Spleen (tissue), 11 donors: ENCODE results near the gene EFNA4. TPM values are rescaled to one million over a fixed set of nuclear protein-coding genes. Genes with fewer than 3 reads are reported as not detected.

Experiments used
- DNase-seq: peaks from one replicate; pipeline ENCODE4 v3.0.0-alpha.2; 2020
- H3K27ac ChIP-seq, 8 donors: fragments of 200-600 bp; sonication (generic) in 7 of 8; 1 replicate in 4 of 8; 2 replicates in 4 of 8; pipeline versions ENCODE4 v1.5.0 to v1.8.0; 2016 to 2021; ENCODE audit warnings: inconsistent platforms in 4 of 8, mild to moderate bottlenecking in 4 of 8, moderate library complexity in 1 of 8
- H3K27me3 ChIP-seq, 7 donors: fragments of 200-600 bp; sonication (generic) in 6 of 7; replicated peaks in 1 of 7; 1 replicate in 4 of 7; 2 replicates in 3 of 7; pipeline versions ENCODE4 v1.5.0 to v1.8.0; 2016 to 2021; ENCODE audit warnings: inconsistent platforms in 3 of 7, mild to moderate bottlenecking in 1 of 7
- H3K36me3 ChIP-seq, 6 donors: fragments of 200-600 bp; sonication (generic) in 5 of 6; 1 replicate in 4 of 6; 2 replicates in 2 of 6; pipeline versions ENCODE4 v1.5.0 to v1.8.0; 2016 to 2021; ENCODE audit warnings: inconsistent platforms in 2 of 6
- H3K4me1 ChIP-seq, 6 donors: fragments of 200-600 bp; sonication (generic) in 5 of 6; 1 replicate in 3 of 6; 2 replicates in 3 of 6; pipeline versions ENCODE4 v1.5.0 to v1.8.0; 2016 to 2021; ENCODE audit warnings: inconsistent platforms in 3 of 6
- H3K4me3 ChIP-seq, 8 donors: fragments of 200-600 bp; sonication (generic) in 7 of 8; 1 replicate in 4 of 8; 2 replicates in 4 of 8; pipeline versions ENCODE4 v1.5.0 to v1.8.0; 2016 to 2021; ENCODE audit warnings: inconsistent platforms in 4 of 8, mild to moderate bottlenecking in 4 of 8, moderate library complexity in 2 of 8
- H3K9me3 ChIP-seq, 8 donors: fragments of 200-600 bp; sonication (generic) in 7 of 8; 1 replicate in 4 of 8; 2 replicates in 4 of 8; pipeline versions ENCODE4 v1.5.0 to v1.8.0; 2016 to 2021; ENCODE audit warnings: inconsistent platforms in 4 of 8
- POLR2A ChIP-seq, 3 donors: fragments of 450-650 bp; IDR thresholded peaks; one replicate each; pipeline ENCODE4 v1.5.1; 2017; ENCODE audit warnings: antibody characterized with exemption in 3 of 3, mild to moderate bottlenecking in 1 of 3
- POLR2AphosphoS5 ChIP-seq, 3 donors: sonication (generic); formaldehyde crosslinking; IDR thresholded peaks; one replicate each; pipeline ENCODE4 v1.5.1; 2017; ENCODE audit warnings: antibody characterized with exemption in 3 of 3
- WGBS, 5 donors: extraction: QIAGEN DNeasy Blood & Tissue Kit in 3 of 5; methylation state at CpG; one replicate each; pipeline versions ENCODE4 v1.1.5 to v1.1.7; 2013 to 2018; 5-methylcytosine and 5-hydroxymethylcytosine counted together
- intact Hi-C: fragments of 100-400 bp; cut with DNase I; formaldehyde crosslinking; loops from one replicate; pipeline ENCODE4 v1.15.0; 2023; ENCODE audit warnings: low total_unique reads
- polyA plus RNA-seq, 3 donors: library from polyadenylated mRNA; stranded (reverse); fragments of 200-250 nt; gene quantifications; one replicate each; pipeline ENCODE4 v1.2.1, GENCODE V29; 2013
- total RNA-seq, 7 donors: library from RNA; depleted of rRNA in 3 of 7; stranded (reverse); fragments of >200 nt in 3 of 7; fragmentation: NEBNext Ultra II Directional in 4 of 7; extraction: Animal tissue kit (Norgen Biotek cat#: 25700) in 4 of 7; gene quantifications; one replicate each; pipeline versions ENCODE4 v1.1.0 to v1.2.1, GENCODE V29; 2016 to 2021
- TF ChIP-seq, protein P1 (sequence below), 11 experiments: fragments of 200-600 bp in 7 of 11; fragments of 450-650 bp in 4 of 11; sonication (generic) in 4 of 11; IDR thresholded peaks in 8 of 11; conservative IDR thresholded peaks in 3 of 11; 1 replicate in 7 of 11; 2 replicates in 4 of 11; pipeline versions ENCODE4 v1.4.0 to v1.8.0; 2016 to 2021; ENCODE audit warnings: antibody characterized with exemption in 11 of 11, inconsistent platforms in 4 of 11, mild to moderate bottlenecking in 1 of 11
- donor health status: healthy with polysubstance abuse.
- donor health status: DM: no; HTN: no; CAD: no; lungs with moderate emphysema.
- donor health status: DM: no; HTN: no; CAD: no.
- donor health status: Bipolar disorder and iron deficiency.
- donor health status: healthy.
- donor health status: DM: no; HTN: no; CAD: no.
- donor health status: DM: yes; HTN: yes; CAD: no.

The EFNA4 gene
- total and polyA plus RNA-seq, 10 donors = 4.6 to 9.5 (median 7.1) TPM

DNA sequence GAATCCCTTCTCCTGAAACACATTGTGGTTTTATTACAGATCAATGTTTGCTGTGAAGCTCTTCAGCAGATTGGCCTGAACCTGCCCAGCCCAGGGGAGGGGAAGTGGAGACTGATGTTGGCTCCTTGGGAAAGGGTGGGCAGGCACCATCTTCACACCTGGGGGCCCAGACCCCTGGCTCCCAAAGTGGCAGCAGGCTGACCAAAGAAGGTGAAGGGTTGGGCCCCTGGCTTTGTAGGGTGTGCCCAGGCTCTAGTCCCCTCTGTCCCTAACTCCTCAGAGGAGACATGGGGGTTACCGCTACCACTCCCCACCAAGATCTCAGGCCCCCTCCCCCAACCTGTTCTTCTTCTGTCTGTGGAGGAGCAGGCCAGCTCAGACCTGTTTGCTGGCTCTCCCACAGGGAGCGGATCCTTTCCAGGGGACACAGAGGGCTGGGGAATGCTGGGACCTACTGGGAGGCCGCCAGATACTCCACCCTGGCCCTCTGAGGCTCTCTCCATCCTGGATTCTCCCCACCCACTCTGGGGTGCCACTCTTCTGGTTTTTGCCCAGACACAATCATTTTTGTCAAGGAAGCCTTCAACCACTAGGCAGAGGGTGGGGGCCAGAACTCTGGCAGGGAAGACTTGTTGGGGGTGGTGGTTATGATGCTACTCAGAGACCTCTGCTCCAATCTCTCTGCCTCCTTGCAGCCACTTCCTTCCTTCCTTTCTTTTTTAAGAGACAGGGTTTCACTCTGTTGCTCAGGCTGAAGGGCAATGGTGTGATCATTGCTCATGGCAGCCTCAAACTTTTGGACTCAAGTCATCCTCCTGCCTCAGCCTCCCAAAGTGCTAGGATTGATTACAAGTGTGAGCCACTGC, 10.1 kb downstream of the EFNA4 start:
- no peaks in the 10 kb centered on the region for H3K9me3 ChIP-seq
- intact Hi-C loops = no loop called here
- TF ChIP-seq POLR2A (IDR thresholded peaks at IDR 0.05) (no peak), POLR2AphosphoS5 (IDR thresholded peaks at IDR 0.05) (no peak)
- TF ChIP-seq, protein P1, sequence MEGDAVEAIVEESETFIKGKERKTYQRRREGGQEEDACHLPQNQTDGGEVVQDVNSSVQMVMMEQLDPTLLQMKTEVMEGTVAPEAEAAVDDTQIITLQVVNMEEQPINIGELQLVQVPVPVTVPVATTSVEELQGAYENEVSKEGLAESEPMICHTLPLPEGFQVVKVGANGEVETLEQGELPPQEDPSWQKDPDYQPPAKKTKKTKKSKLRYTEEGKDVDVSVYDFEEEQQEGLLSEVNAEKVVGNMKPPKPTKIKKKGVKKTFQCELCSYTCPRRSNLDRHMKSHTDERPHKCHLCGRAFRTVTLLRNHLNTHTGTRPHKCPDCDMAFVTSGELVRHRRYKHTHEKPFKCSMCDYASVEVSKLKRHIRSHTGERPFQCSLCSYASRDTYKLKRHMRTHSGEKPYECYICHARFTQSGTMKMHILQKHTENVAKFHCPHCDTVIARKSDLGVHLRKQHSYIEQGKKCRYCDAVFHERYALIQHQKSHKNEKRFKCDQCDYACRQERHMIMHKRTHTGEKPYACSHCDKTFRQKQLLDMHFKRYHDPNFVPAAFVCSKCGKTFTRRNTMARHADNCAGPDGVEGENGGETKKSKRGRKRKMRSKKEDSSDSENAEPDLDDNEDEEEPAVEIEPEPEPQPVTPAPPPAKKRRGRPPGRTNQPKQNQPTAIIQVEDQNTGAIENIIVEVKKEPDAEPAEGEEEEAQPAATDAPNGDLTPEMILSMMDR (IDR thresholded peaks at IDR 0.05 in 8 of 11, conservative IDR thresholded peaks at IDR 0.05 in 3 of 11) = no peak
- H3K27me3 ChIP-seq = peaks cover 0 to 7% (median under 1%) of the 10 kb centered on the region in 7 donors
- 82 to 92% (median 85%) methylated on average over 3 of the region's 3 CpGs for WGBS, 5 donors
- DNase-seq = peak; percentile 54
- peaks cover 14 to 41% (median 25%) of the 10 kb centered on the region in 6 donors for H3K4me1 ChIP-seq
- H3K27ac ChIP-seq = no peak overlapping the region
- peaks cover 0 to 10% (median 5%) of the 10 kb centered on the region in 6 donors for H3K36me3 ChIP-seq
- no peak overlapping the region for H3K4me3 ChIP-seq

GRCh38 chr1:155075535-155075934, 12.0 kb downstream of the EFNA4 start:
- intact Hi-C loops = no loop called here
- WGBS, 5 donors = 73 to 87% (median 78%) methylated on average over 5 of the region's 5 CpGs
- Histone ChIP-seq H3K36me3 (no peaks in the 10 kb centered on the region), H3K4me1 (peaks cover 26 to 50% (median 35%) of the 10 kb centered on the region in 6 donors), H3K27me3 (peaks cover 6 to 27% (median 19%) of the 10 kb centered on the region in 7 donors), H3K4me3 (no peak overlapping the region), H3K27ac (no peak overlapping the region), H3K9me3 (no peaks in the 10 kb centered on the region)
- DNase-seq = no peak
- TF ChIP-seq POLR2A (IDR thresholded peaks at IDR 0.05) (no peak), POLR2AphosphoS5 (IDR thresholded peaks at IDR 0.05) (no peak)
- TF ChIP-seq, protein P1 (IDR thresholded peaks at IDR 0.05 in 8 of 11, conservative IDR thresholded peaks at IDR 0.05 in 3 of 11) = no peak

- no peak overlapping the region for H3K27ac ChIP-seq
- WGBS, 5 donors = 40 to 85% (median 65%) methylated on average over 1 of the region's 1 CpG
- peak; percentile 10 for DNase-seq
- H3K9me3 ChIP-seq = no peaks in the 10 kb centered on the region
- H3K4me1 ChIP-seq = peaks cover 26 to 50% (median 35%) of the 10 kb centered on the region in 6 donors
- intact Hi-C loops = no loop called here
- TF ChIP-seq, protein P1 (IDR thresholded peaks at IDR 0.05 in 8 of 11, conservative IDR thresholded peaks at IDR 0.05 in 3 of 11) = no peak
- TF ChIP-seq POLR2A (IDR thresholded peaks at IDR 0.05) = no peak
- TF ChIP-seq POLR2AphosphoS5 (IDR thresholded peaks at IDR 0.05) = no peak
- H3K36me3 ChIP-seq = no peaks in the 10 kb centered on the region
- H3K4me3 ChIP-seq = no peak overlapping the region
- H3K27me3 ChIP-seq = peaks cover 10 to 35% (median 27%) of the 10 kb centered on the region in 7 donors
These were observed 12.8 kb downstream of the EFNA4 start for GRCh38 chr1:155076371-155076770.

DNA sequence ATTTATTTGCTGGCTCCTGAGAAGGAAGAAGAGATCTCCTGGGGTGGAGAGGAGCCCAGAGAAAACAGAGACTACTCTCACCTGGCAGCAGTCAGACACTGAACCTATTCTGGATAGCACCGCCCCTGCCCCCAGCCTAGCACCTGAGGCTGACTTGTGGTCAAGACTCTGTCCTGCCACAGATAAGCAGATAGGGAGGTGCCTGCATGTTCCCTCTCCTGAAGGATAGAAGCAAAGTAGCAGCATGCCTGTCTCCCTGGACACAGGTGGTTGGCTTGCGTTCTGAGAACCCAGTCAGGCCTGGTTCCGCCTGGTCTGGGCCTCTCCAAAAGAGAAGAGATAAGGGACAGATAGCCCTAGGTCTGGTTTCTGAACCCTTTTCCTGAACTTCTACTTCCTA, 13.8 kb downstream of the EFNA4 start:
- intact Hi-C loops = no loop called here
- Histone ChIP-seq H3K36me3 (no peaks in the 10 kb centered on the region), H3K9me3 (no peaks in the 10 kb centered on the region), H3K4me1 (peaks cover 34 to 52% (median 40%) of the 10 kb centered on the region in 6 donors), H3K4me3 (no peak overlapping the region), H3K27ac (no peak overlapping the region), H3K27me3 (peaks cover 13 to 45% (median 37%) of the 10 kb centered on the region in 7 donors)
- no peak for TF ChIP-seq POLR2A (IDR thresholded peaks at IDR 0.05)
- no peak for TF ChIP-seq POLR2AphosphoS5 (IDR thresholded peaks at IDR 0.05)
- TF ChIP-seq, protein P1 (IDR thresholded peaks at IDR 0.05 in 8 of 11, conservative IDR thresholded peaks at IDR 0.05 in 3 of 11) = no peak
- WGBS, 5 donors = 92 to 100% (median 94%) methylated on average over 2 to 3 of the region's 3 CpGs
- DNase-seq = peak; percentile 61
